Left hindlimb (tissue), 1 donor: Measurements from ENCODE around the gene DHX8.
A peak's percentile ranks its signal among the peaks of the same experiment; 100 is the strongest.
"Not testable (repeated sequence)": the region's sequence is repeated elsewhere in the genome, so short reads cannot be mapped to it uniquely, and the experiment has no call there.

Source experiments
- DNase-seq: peaks from one replicate; pipeline ENCODE4 v3.0.0-alpha.2; 2018

DHX8 gene

GRCh38 chr17:43483674-43484551 is at the start of gene DHX8:
TSS of gene DHX8 (plus strand) at chr17:43483975. CDS start at chr17:43484038, 63 bp downstream.
- peak; percentile 98 for DNase-seq

GRCh38 chr17:43434902-43435319 is 48.9 kb upstream of the DHX8 start:
- no peak for DNase-seq

- DNase-seq: no peak
These were observed 46.0 kb upstream of the DHX8 start for GRCh38 chr17:43437756-43438155.

- no peak for DNase-seq
These were observed 45.1 kb upstream of the DHX8 start for GRCh38 chr17:43438626-43439025.

GRCh38 chr17:43439041-43439440 is 44.7 kb upstream of the DHX8 start:
- DNase-seq: no peak

GRCh38 chr17:43442711-43443110 is 41.1 kb upstream of the DHX8 start:
- DNase-seq: no peak

GRCh38 chr17:43443381-43443780 is 40.4 kb upstream of the DHX8 start:
- DNase-seq: no peak

GRCh38 chr17:43444223-43445008 is 39.4 kb upstream of the DHX8 start:
- no peak for DNase-seq

- DNase-seq: no peak
These were observed 38.7 kb upstream of the DHX8 start for GRCh38 chr17:43445009-43445589.

GRCh38 chr17:43446773-43447172 is 37.0 kb upstream of the DHX8 start:
- no peak for DNase-seq

- no peak for DNase-seq
These were observed 34.9 kb upstream of the DHX8 start for GRCh38 chr17:43448720-43449469.

GRCh38 chr17:43449470-43450248 is 34.1 kb upstream of the DHX8 start:
- DNase-seq: no peak

GRCh38 chr17:43450791-43451190 is 33.0 kb upstream of the DHX8 start:
- not testable (repeated sequence) for DNase-seq

- DNase-seq: not testable (repeated sequence)
These were observed 32.0 kb upstream of the DHX8 start for GRCh38 chr17:43451741-43452140.

GRCh38 chr17:43453331-43453812 is 30.4 kb upstream of the DHX8 start:
- no peak for DNase-seq

- no peak for DNase-seq
These were observed 28.9 kb upstream of the DHX8 start for GRCh38 chr17:43454868-43455267.

- no peak for DNase-seq
These were observed 27.7 kb upstream of the DHX8 start for GRCh38 chr17:43456029-43456428.

GRCh38 chr17:43456661-43457361 is 27.0 kb upstream of the DHX8 start:
- peak; percentile 51 for DNase-seq

GRCh38 chr17:43457362-43457692 is 26.4 kb upstream of the DHX8 start:
- DNase-seq: no peak

GRCh38 chr17:43459878-43460277 is 23.9 kb upstream of the DHX8 start:
- DNase-seq: not testable (repeated sequence)

- no peak for DNase-seq
These were observed 22.6 kb upstream of the DHX8 start for GRCh38 chr17:43461185-43461584.
